SH-SY5Y (cell line): ENCODE data around the gene N4BP2.

ENCODE experiments used
- GATA2 ChIP-seq: IDR thresholded peaks from 2 replicates; pipeline ENCODE4 v1.6.1; 2011; ENCODE audit warnings: mild to moderate bottlenecking, low read depth, low read length
- GATA3 ChIP-seq: IDR thresholded peaks from 2 replicates; pipeline ENCODE4 v1.6.1; 2011; ENCODE audit warnings: low read depth, mild to moderate bottlenecking, low read length, moderate library complexity

GRCh38 chr4:40112027-40112792 is 55.6 kb downstream of the N4BP2 start:
- TF ChIP-seq GATA2: no peak
- TF ChIP-seq GATA3: no peak
